GM12878 (cell line): ENCODE results near the gene COG2. TPM values are rescaled to one million over a fixed set of nuclear protein-coding genes. Genes with fewer than 3 reads are reported as not detected.

Source experiments
- ATAC-seq: fragments of 200-7000 bp; cut with Tn5 transposase; 3 replicates; pipeline ENCODE4 v1.9.1; 2020; ENCODE audit warnings: mild to moderate bottlenecking, moderate library complexity
- BruUV-seq: library from RNA; stranded (reverse); fragments of 400-500 nt; replicated peaks from 2 replicates; lab custom pipeline; 2021; lab: Mats Ljungman, UMichigan
- CTCF ChIA-PET: fragments of 300-600 bp; sonication (Branson Sonifier 250); formaldehyde crosslinking; extraction: SDS; loops from one replicate; lab custom pipeline; 2021; ENCODE audit warnings: inconsistent platforms; lab: Yijun Ruan, JAX
- POLR2A ChIA-PET: fragments of 350-600 bp; formaldehyde crosslinking; extraction: SDS; loops from one replicate; lab custom pipeline; 2021; ENCODE audit warnings: inconsistent platforms; lab: Charles Lee
- RAD21 ChIA-PET: fragments of 300-600 bp; sonication (Branson Sonifier 250); formaldehyde crosslinking; loops from one replicate; lab custom pipeline; 2023; ENCODE audit warnings: antibody characterized with exemption; ENCODE audit not compliant: unreplicated experiment; lab: Charles Lee
- SMC1A ChIA-PET: fragments of 300-600 bp; sonication (Branson Sonifier 250); formaldehyde crosslinking; loops from one replicate; lab custom pipeline; 2023; ENCODE audit not compliant: unreplicated experiment, uncharacterized antibody; lab: Charles Lee
- DNase-seq: peaks from one replicate; pipeline ENCODE4 v3.0.0-alpha.2; 2011; ENCODE audit warnings: low read depth, low spot score
- FAIRE-seq: peaks from 3 replicates; lab custom pipeline; 2011; peaks lifted over from hg19 to GRCh38; lab: Jason Lieb, UNC
- H2AFZ ChIP-seq: 2 replicates; pipeline ENCODE4 v1.6.0; 2011; ENCODE audit warnings: low read depth, low read length, control low read depth; ENCODE audit not compliant: control insufficient read depth
- H3K27ac ChIP-seq: 2 replicates; pipeline ENCODE4 v1.5.1; 2011; ENCODE audit warnings: control low read depth; ENCODE audit not compliant: control insufficient read depth, insufficient read depth
- H3K27me3 ChIP-seq, 2 experiments: replicated peaks in 1 of 2; 2 replicates each; pipeline versions ENCODE4 v1.6.0 to v1.6.1; 2011; ENCODE audit warnings: low read length in 1 of 2; ENCODE audit not compliant: control insufficient read depth in 2 of 2, insufficient read depth in 2 of 2
- H3K36me3 ChIP-seq, 2 experiments: 2 replicates each; pipeline ENCODE4 v1.5.1; 2011; ENCODE audit warnings: low read length in 1 of 2; ENCODE audit not compliant: control insufficient read depth in 2 of 2, insufficient read depth in 2 of 2
- H3K4me1 ChIP-seq: 2 replicates; pipeline ENCODE4 v1.6.1; 2011; ENCODE audit warnings: mild to moderate bottlenecking, low read length, moderate library complexity, mixed read lengths; ENCODE audit not compliant: control insufficient read depth, insufficient read depth
- H3K4me2 ChIP-seq: 2 replicates; pipeline ENCODE4 v1.6.0; 2011; ENCODE audit warnings: control low read depth; ENCODE audit not compliant: control insufficient read depth, insufficient read depth
- H3K4me3 ChIP-seq: fragments of 200-600 bp; sonication (generic); 2 replicates; pipeline ENCODE4 v1.5.1; 2016
- H3K79me2 ChIP-seq: 2 replicates; pipeline ENCODE4 v1.6.0; 2011; ENCODE audit warnings: low read length; ENCODE audit not compliant: control insufficient read depth, insufficient read depth
- H3K9ac ChIP-seq: 2 replicates; pipeline ENCODE4 v1.8.0; 2011; ENCODE audit warnings: low read length, control low read depth, mixed read lengths; ENCODE audit not compliant: control insufficient read depth, insufficient read depth
- H3K9me3 ChIP-seq: replicated peaks from 3 replicates; pipeline ENCODE4 v1.5.1; 2011; ENCODE audit warnings: mild to moderate bottlenecking, low read length; ENCODE audit not compliant: control insufficient read depth, insufficient read depth
- H4K20me1 ChIP-seq: 2 replicates; pipeline ENCODE4 v1.6.0; 2011; ENCODE audit not compliant: control insufficient read depth, insufficient read depth
- CREB1 ChIP-seq: IDR thresholded peaks from 2 replicates; pipeline ENCODE4 v1.6.1; 2012; ENCODE audit warnings: low read depth, mild to moderate bottlenecking, inconsistent platforms
- CREM ChIP-seq: IDR thresholded peaks from 2 replicates; pipeline ENCODE4 v1.6.1; 2014; ENCODE audit warnings: antibody characterized with exemption, low read depth
- EP300 ChIP-seq, 2 experiments: fragments of 150-350 bp in 1 of 2; IDR thresholded peaks; 2 replicates each; pipeline ENCODE4 v1.6.1; 2011 to 2012; ENCODE audit warnings: low read depth in 2 of 2, low read length in 2 of 2, borderline replicate concordance in 1 of 2, improper control_type of control experiment in 1 of 2, inconsistent platforms in 1 of 2; ENCODE audit not compliant: control insufficient read depth in 1 of 2
- MAX ChIP-seq: IDR thresholded peaks from 2 replicates; pipeline ENCODE4 v1.6.1; 2012; ENCODE audit warnings: low read depth, low read length, improper control_type of control experiment
- NR2F1 ChIP-seq: fragments of 450-650 bp; conservative IDR thresholded peaks from 2 replicates; pipeline ENCODE4 v1.6.1; 2017; ENCODE audit warnings: mild to moderate bottlenecking
- POLR2AphosphoS2 ChIP-seq: IDR thresholded peaks from 2 replicates; pipeline ENCODE4 v1.6.1; 2011; ENCODE audit warnings: low read depth, mild to moderate bottlenecking, low read length, improper control_type of control experiment, moderate library complexity
- RCOR1 ChIP-seq: conservative IDR thresholded peaks from 2 replicates; pipeline ENCODE4 v1.6.1; 2012; ENCODE audit warnings: low read depth, low read length, improper control_type of control experiment
- RELA ChIP-seq: fragments of 450-650 bp; IDR thresholded peaks from 2 replicates; pipeline ENCODE4 v1.8.0; 2014; ENCODE audit warnings: borderline replicate concordance; ENCODE audit not compliant: partially characterized antibody
- SIN3A ChIP-seq: IDR thresholded peaks from 2 replicates; pipeline ENCODE4 v1.6.1; 2012; ENCODE audit warnings: low read depth, low read length, improper control_type of control experiment
- SMC3 ChIP-seq: IDR thresholded peaks from 2 replicates; pipeline ENCODE4 v1.6.1; 2011; ENCODE audit warnings: low read length, improper control_type of control experiment, borderline replicate concordance
- YBX1 ChIP-seq: fragments of 450-650 bp; IDR thresholded peaks from 2 replicates; pipeline ENCODE4 v1.6.1; 2016; ENCODE audit warnings: antibody characterized with exemption
- WGBS: methylation state at CpG from one replicate; pipeline ENCODE4 v1.1.6; 2016; ENCODE audit warnings: low lambda C conversion rate; ENCODE audit not compliant: insufficient replicate concordance, insufficient coverage; ENCODE audit errors: missing lambda C conversion rate; 5-methylcytosine and 5-hydroxymethylcytosine counted together
- in situ Hi-C: fragments of 300-500 bp; cut with MboI; formaldehyde crosslinking; loops from 9 replicates; pipeline ENCODE4 v1.14.3; 2018; ENCODE audit warnings: mixed read lengths
- intact Hi-C: fragments of 100-400 bp; cut with micrococcal nuclease; formaldehyde crosslinking; loops from one replicate; pipeline ENCODE4 v1.14.2; 2022; ENCODE audit not compliant: unreplicated experiment
- polyA plus RNA-seq, 11 experiments: library from polyadenylated mRNA; depleted of rRNA in 4 of 11; unstranded in 6 of 11; stranded (reverse) in 5 of 11; fragments of >200 nt; fragmentation: Nextera tagmentation in 4 of 11; fragmentation: Illumina TruSeq in 1 of 11; extraction: Ambion mirVana in 4 of 11; extraction: Trizol in 1 of 11; gene quantifications; 1 replicate in 1 of 11; 2 replicates in 10 of 11; pipeline versions ENCODE4 v1.2.1 to v1.2.3, GENCODE V29; 2011 to 2016; ENCODE audit warnings: inconsistent platforms in 2 of 11, missing spikeins in 2 of 11, low read depth in 1 of 11
- total RNA-seq, 4 experiments: library from RNA; depleted of rRNA in 3 of 4; stranded (reverse); fragments of >200 nt in 3 of 4; fragmentation: Illumina TruSeq in 1 of 4; extraction: Trizol in 1 of 4; gene quantifications; 2 replicates each; pipeline versions ENCODE4 v1.2.1 to v1.2.3, GENCODE V29; 2013 to 2021
- TF ChIP-seq, protein P1 (sequence below): IDR thresholded peaks from 2 replicates; pipeline ENCODE4 v1.6.1; 2011; ENCODE audit warnings: borderline replicate concordance, low read depth, mild to moderate bottlenecking, moderate library complexity, low read length; ENCODE audit not compliant: insufficient read depth, poor library complexity, severe bottlenecking
- TF ChIP-seq, protein P2 (sequence below): fragments of 450-650 bp; IDR thresholded peaks from 2 replicates; pipeline ENCODE4 v1.6.1; 2014; ENCODE audit warnings: mild to moderate bottlenecking

COG2 gene
- total and polyA plus RNA-seq, 10 of the 15 experiments (the other 5 are each of a cell fraction or from before 2014, with no cell fraction given): 15.0 to 31.5 (median 28.3) TPM

- no peak overlapping the region for H3K4me3 ChIP-seq
- POLR2A ChIA-PET: no interaction called here
These were observed 37.5 kb downstream of the COG2 start for GRCh38 chr1:230679825-230680224.

More at GRCh38 chr1:230679825-230680224, 37.5 kb downstream of the COG2 start:
- DNase-seq: no peak
- intact Hi-C loops (no loop called here), in situ Hi-C loops (no loop called here)
- Histone ChIP-seq H3K27ac (no peak overlapping the region), H2AFZ (no peak overlapping the region), H3K9me3 (no peaks in the 10 kb centered on the region), H3K79me2 (no peaks in the 10 kb centered on the region), H4K20me1 (no peaks in the 10 kb centered on the region), H3K4me1 (no peaks in the 10 kb centered on the region), H3K9ac (no peak overlapping the region), H3K4me2 (no peak overlapping the region), H3K27me3 (no peaks in the 10 kb centered on the region), H3K36me3 (peaks cover 5 to 20% of the 10 kb centered on the region in 2 experiments; a peak in 3 of 4 replicates)
- no peak for FAIRE-seq
- ChIA-PET RAD21 (no interaction called here), CTCF (interaction anchor here (1.1 to 1.3 kb wide), 2 partner anchors 11 to 37 kb away, joined by 3 read pairs; no protein-coding TSS in a partner anchor), SMC1A (interaction anchor here (1.7 kb wide), 1 partner anchor 10 kb away, joined by 4 read pairs; no protein-coding TSS in a partner anchor)
- WGBS: 92% methylated on average over 2 of the region's 2 CpGs
- ATAC-seq: no peak
- no TSS peak for BruUV-seq
- no peak for TF ChIP-seq RCOR1
- no peak for TF ChIP-seq SIN3A
- no peak for TF ChIP-seq RELA
- TF ChIP-seq YBX1: no peak
- TF ChIP-seq EP300 (IDR thresholded peaks at IDR 0.05; ENCODE audit: borderline replicate concordance in 1 of 2, control insufficient read depth in 1 of 2, low read depth in 2 of 2, low read length in 2 of 2): no peak
- TF ChIP-seq CREB1: no peak
- no peak for TF ChIP-seq CREM
- no peak for TF ChIP-seq SMC3
- TF ChIP-seq, protein P1, sequence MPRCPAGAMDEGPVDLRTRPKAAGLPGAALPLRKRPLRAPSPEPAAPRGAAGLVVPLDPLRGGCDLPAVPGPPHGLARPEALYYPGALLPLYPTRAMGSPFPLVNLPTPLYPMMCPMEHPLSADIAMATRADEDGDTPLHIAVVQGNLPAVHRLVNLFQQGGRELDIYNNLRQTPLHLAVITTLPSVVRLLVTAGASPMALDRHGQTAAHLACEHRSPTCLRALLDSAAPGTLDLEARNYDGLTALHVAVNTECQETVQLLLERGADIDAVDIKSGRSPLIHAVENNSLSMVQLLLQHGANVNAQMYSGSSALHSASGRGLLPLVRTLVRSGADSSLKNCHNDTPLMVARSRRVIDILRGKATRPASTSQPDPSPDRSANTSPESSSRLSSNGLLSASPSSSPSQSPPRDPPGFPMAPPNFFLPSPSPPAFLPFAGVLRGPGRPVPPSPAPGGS: no peak
- TF ChIP-seq POLR2AphosphoS2: no peak
- TF ChIP-seq MAX: no peak
- TF ChIP-seq, protein P2, sequence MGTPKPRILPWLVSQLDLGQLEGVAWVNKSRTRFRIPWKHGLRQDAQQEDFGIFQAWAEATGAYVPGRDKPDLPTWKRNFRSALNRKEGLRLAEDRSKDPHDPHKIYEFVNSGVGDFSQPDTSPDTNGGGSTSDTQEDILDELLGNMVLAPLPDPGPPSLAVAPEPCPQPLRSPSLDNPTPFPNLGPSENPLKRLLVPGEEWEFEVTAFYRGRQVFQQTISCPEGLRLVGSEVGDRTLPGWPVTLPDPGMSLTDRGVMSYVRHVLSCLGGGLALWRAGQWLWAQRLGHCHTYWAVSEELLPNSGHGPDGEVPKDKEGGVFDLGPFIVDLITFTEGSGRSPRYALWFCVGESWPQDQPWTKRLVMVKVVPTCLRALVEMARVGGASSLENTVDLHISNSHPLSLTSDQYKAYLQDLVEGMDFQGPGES: no peak
- no peak for TF ChIP-seq NR2F1
